Psoas muscle (tissue), 8 donors: ENCODE results near the gene SUMF2. TPM values are rescaled to one million over a fixed set of nuclear protein-coding genes. Genes with fewer than 3 reads are reported as not detected.
A peak's percentile ranks its signal among the peaks of the same experiment; 100 is the strongest.
"Not testable (repeated sequence)": the region's sequence is repeated elsewhere in the genome, so short reads cannot be mapped to it uniquely, and the experiment has no call there.

Source experiments
- ATAC-seq, 4 donors: fragments of 200-7000 bp; cut with Tn5 transposase; one replicate each; pipeline ENCODE4 v1.9.1; 2020; ENCODE audit warnings: moderate library complexity in 3 of 4, mild to moderate bottlenecking in 2 of 4
- DNase-seq, 2 donors: peaks; one replicate each; pipeline ENCODE4 v3.0.0-alpha.2; 2020
- H3K27ac ChIP-seq: fragments of 200-600 bp; one replicate; pipeline ENCODE4 v1.8.0; 2022
- H3K27me3 ChIP-seq, 3 donors: fragments of 200-600 bp in 1 of 3; one replicate each; pipeline versions ENCODE4 v1.6.1 to v1.8.0; 2013 to 2022; ENCODE audit warnings: low read length in 2 of 3, mild to moderate bottlenecking in 2 of 3, moderate library complexity in 1 of 3; ENCODE audit not compliant: insufficient read depth in 3 of 3
- H3K36me3 ChIP-seq, 2 donors: fragments of 200-600 bp in 1 of 2; one replicate each; pipeline versions ENCODE4 v1.6.1 to v1.8.0; 2013 to 2022; ENCODE audit warnings: low read depth in 1 of 2, mild to moderate bottlenecking in 1 of 2, moderate library complexity in 1 of 2; ENCODE audit not compliant: insufficient read depth in 1 of 2
- H3K4me1 ChIP-seq: fragments of 200-600 bp; one replicate; pipeline ENCODE4 v1.8.0; 2022
- H3K4me3 ChIP-seq: fragments of 200-600 bp; one replicate; pipeline ENCODE4 v1.8.0; 2022; ENCODE audit warnings: mild to moderate bottlenecking
- H3K9me3 ChIP-seq: fragments of 200-600 bp; one replicate; pipeline ENCODE4 v1.8.0; 2022
- WGBS, 3 donors: extraction: QIAGEN DNeasy Blood & Tissue Kit; methylation state at CpG; one replicate each; pipeline versions ENCODE4 v1.1.6 to v1.1.7; 2013; 5-methylcytosine and 5-hydroxymethylcytosine counted together
- intact Hi-C, 2 donors: fragments of 100-400 bp; cut with DNase I; formaldehyde crosslinking; loops; one replicate each; pipeline versions ENCODE4 v1.11.0 to v1.14.2; 2022
- polyA plus RNA-seq, 3 donors: library from polyadenylated mRNA; stranded (reverse); fragments of 200-250 nt; gene quantifications; one replicate each; pipeline ENCODE4 v1.2.3, GENCODE V29; 2013
- total RNA-seq, 4 donors: library from RNA; stranded (reverse); fragmentation: NEBNext Ultra II Directional in 2 of 4; extraction: Animal tissue kit (Norgen Biotek cat#: 25700) in 2 of 4; gene quantifications; one replicate each; pipeline versions ENCODE4 v1.2.1 to v1.2.4, GENCODE V29; 2021 to 2023
- TF ChIP-seq, protein P1 (sequence below): fragments of 200-600 bp; IDR thresholded peaks from one replicate; pipeline ENCODE4 v1.8.0; 2022; ENCODE audit warnings: antibody characterized with exemption
- donor health status: healthy with polysubstance abuse.
- donor health status: DM: no; HTN: no; CAD: no; lungs with moderate emphysema.
- donor health status: Bipolar disorder and iron deficiency.
- donor health status: healthy.
- donor health status: DM: yes; HTN: yes; CAD: no.
- donor health status: DM: no; HTN: no; CAD: no.
- donor health status: DM: no; HTN: no; CAD: no.
- donor health status: DM: yes; HTN: yes; CAD: no.

SUMF2 gene
- total and polyA plus RNA-seq, 7 donors, result 22.0 to 35.2 (median 26.8) TPM

GRCh38 chr7:56083150-56083785, 19.2 kb downstream of the SUMF2 start:
- WGBS, 3 donors, result 15 to 17% (median 17%) methylated on average over 13 of the region's 13 CpGs
- ATAC-seq (peak; percentile 45 to 61 (median 56)), DNase-seq (peak; percentile 71 to 88)
- Histone ChIP-seq H3K9me3 (no peaks in the 10 kb centered on the region), H3K27me3 (no peaks in the 10 kb centered on the region), H3K27ac (peak overlapping the region; percentile 65), H3K4me1 (peaks cover 60% of the 10 kb centered on the region), H3K36me3 (peaks cover 0 to 45% of the 10 kb centered on the region in 2 donors), H3K4me3 (no peak overlapping the region)
- TF ChIP-seq, protein P1, sequence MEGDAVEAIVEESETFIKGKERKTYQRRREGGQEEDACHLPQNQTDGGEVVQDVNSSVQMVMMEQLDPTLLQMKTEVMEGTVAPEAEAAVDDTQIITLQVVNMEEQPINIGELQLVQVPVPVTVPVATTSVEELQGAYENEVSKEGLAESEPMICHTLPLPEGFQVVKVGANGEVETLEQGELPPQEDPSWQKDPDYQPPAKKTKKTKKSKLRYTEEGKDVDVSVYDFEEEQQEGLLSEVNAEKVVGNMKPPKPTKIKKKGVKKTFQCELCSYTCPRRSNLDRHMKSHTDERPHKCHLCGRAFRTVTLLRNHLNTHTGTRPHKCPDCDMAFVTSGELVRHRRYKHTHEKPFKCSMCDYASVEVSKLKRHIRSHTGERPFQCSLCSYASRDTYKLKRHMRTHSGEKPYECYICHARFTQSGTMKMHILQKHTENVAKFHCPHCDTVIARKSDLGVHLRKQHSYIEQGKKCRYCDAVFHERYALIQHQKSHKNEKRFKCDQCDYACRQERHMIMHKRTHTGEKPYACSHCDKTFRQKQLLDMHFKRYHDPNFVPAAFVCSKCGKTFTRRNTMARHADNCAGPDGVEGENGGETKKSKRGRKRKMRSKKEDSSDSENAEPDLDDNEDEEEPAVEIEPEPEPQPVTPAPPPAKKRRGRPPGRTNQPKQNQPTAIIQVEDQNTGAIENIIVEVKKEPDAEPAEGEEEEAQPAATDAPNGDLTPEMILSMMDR, result no peak
- intact Hi-C loops, result no loop called here

DNA sequence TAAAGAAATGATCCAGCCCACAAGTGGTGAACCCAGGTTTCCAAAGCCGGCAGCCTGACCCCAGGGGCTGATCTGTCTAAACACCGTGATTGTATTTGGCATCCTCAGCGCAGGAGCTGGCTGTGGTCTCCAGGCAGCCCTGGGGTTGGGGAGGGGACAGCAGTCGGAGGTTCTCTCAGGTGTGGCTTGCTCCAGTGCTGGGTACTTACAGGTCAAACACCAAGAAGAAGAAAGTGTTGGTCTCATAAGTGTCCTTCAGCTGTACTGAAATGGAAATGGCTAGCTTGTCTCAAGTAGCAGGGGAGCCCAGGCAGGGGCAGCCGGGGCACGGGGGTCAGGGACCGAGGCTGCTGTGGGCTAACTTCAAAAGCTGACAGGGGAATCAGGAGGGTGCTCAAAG, 22.7 kb downstream of the SUMF2 start:
- WGBS, 3 donors, result 83 to 89% (median 84%) methylated on average over 7 of the region's 7 CpGs
- Histone ChIP-seq H3K4me3 (no peak overlapping the region), H3K4me1 (peaks cover 52% of the 10 kb centered on the region), H3K27me3 (no peaks in the 10 kb centered on the region), H3K27ac (peak overlapping the region; percentile 7), H3K36me3 (peaks cover 0 to 46% of the 10 kb centered on the region in 2 donors), H3K9me3 (no peaks in the 10 kb centered on the region)
- TF ChIP-seq, protein P1, result no peak
- DNase-seq (no peak), ATAC-seq (no peak)
- intact Hi-C loops, result no loop called here

DNA sequence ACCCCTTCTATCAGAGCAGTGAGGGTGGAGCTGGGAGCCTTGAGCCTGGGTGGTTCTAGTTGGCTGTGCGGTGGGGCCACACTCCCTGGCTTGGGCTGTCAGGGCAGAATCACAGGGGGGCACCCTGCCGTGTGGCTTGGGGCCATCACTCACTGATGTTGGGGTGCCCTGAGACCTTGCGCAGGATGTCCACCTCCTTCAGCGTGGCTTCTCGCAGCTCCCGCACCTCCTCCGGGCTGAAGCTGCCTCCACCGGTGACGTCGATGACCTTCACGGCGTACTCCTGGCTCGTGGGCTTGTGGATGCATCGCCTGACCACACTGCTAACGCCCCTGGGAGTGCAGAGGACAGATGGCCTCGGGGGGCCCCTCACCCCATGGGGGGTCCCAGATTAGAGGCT, 23.4 kb downstream of the SUMF2 start:
- peaks cover 0 to 43% of the 10 kb centered on the region in 2 donors for H3K36me3 ChIP-seq
- WGBS, 3 donors, result 58 to 76% (median 67%) methylated on average over 16 of the region's 16 CpGs
- TF ChIP-seq, protein P1, result no peak
- no peaks in the 10 kb centered on the region for H3K27me3 ChIP-seq
- no peak overlapping the region for H3K4me3 ChIP-seq
- H3K27ac ChIP-seq, result peak overlapping the region; percentile 38
- no peak for DNase-seq
- intact Hi-C loops, result no loop called here
- H3K9me3 ChIP-seq, result no peaks in the 10 kb centered on the region
- no peak for ATAC-seq
- H3K4me1 ChIP-seq, result peaks cover 52% of the 10 kb centered on the region

DNA sequence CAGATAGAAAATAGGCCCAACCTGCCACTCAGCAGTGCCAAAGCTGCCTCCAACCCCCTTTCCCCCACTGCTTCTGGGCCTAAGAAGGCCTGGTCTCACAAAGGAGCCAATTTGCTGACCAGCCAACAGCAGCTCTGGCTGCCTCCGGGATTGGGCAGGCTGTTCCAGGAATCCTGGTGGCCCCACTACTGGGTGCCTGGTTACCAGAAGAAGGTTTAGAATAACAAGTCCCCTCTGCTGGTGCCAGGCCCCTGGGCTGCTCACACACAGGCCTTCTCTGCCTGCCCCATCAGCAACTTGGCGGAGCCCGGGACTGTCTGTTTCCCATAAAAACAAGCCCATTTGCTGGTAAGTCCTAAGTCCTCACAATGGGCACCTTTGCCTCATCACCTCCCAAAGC, 27.5 kb downstream of the SUMF2 start:
- peaks cover 0 to 27% of the 10 kb centered on the region in 2 donors for H3K36me3 ChIP-seq
- H3K27ac ChIP-seq, result peak overlapping the region; percentile 86
- ATAC-seq, result peak; percentile 82 to 85 (median 82)
- peaks cover 33% of the 10 kb centered on the region for H3K4me1 ChIP-seq
- TF ChIP-seq, protein P1, result no peak
- no peaks in the 10 kb centered on the region for H3K27me3 ChIP-seq
- no peaks in the 10 kb centered on the region for H3K9me3 ChIP-seq
- H3K4me3 ChIP-seq, result peak overlapping the region; percentile 67
- intact Hi-C loops, result no loop called here
- 27 to 41% (median 33%) methylated on average over 3 of the region's 3 CpGs for WGBS, 3 donors
- peak; percentile 74 to 86 for DNase-seq

DNA sequence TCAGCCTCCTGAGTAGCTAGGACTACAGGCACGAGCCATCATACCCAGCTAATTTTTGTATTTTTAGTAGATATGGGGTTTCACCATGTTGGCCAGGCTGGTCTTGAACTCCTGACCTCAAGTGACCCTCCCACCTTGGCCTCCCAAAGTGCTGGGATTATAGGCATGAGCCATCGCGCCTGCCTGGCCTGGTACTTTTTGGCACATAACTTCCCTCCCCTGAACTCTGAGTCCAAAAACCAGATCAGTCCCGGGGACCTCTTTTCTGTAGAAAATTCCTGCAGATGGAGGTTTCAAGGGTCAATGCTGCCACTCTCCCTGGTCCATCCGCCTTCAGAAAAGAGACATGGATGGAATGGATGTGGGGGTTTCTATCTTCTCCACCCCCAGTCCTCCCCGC, 28.3 kb downstream of the SUMF2 start:
- not testable (repeated sequence) for H3K27me3 ChIP-seq, DNase-seq, H3K9me3 ChIP-seq
- ATAC-seq, result peak in 3 of 4 donors; percentile 27 to 48 (median 30)
- Histone ChIP-seq H3K27ac (peak overlapping the region; percentile 86), H3K4me1 (peaks cover 33% of the 10 kb centered on the region), H3K4me3 (peak overlapping the region; percentile 67), H3K36me3 (peaks cover 0 to 19% of the 10 kb centered on the region in 2 donors)
- intact Hi-C loops, result loop anchor here in 1 of 2 donors (2.0 kb wide), 1 partner anchor 14 kb away; no protein-coding TSS in a partner anchor
- WGBS, 3 donors, result 11 to 16% (median 16%) methylated on average over 6 of the region's 6 CpGs
